ENCODE data around the gene MICAL3. TPM values are rescaled to one million over a fixed set of nuclear protein-coding genes. Genes with fewer than 3 reads are reported as not detected.

MICAL3 gene
- total and polyA plus RNA-seq, 4 donors: 4.4 to 30.7 (median 15.4) TPM

GRCh38 chr22:17830043-17830961, 194.1 kb downstream of the MICAL3 start:
- Histone ChIP-seq H3K27ac (ENCODE audit: low read depth in 1 of 2, low read length in 1 of 2) (peak overlapping the region in 1 of 2 donors; percentile 61), H3K27me3 (ENCODE audit: control insufficient read depth in 3 of 3, insufficient read depth in 3 of 3, low read length in 2 of 3) (no peaks in the 10 kb centered on the region), H3K4me3 (no peak overlapping the region), H3K36me3 (ENCODE audit: control insufficient read depth in 4 of 4, insufficient read depth in 4 of 4, low read length in 4 of 4) (peaks cover 0 to 18% (median 13%) of the 10 kb centered on the region in 4 donors), H3K9me3 (ENCODE audit: control insufficient read depth in 4 of 4, insufficient read depth in 3 of 4, low read length in 3 of 4) (no peaks in the 10 kb centered on the region), H3K4me1 (ENCODE audit: control insufficient read depth in 5 of 5, insufficient read depth in 5 of 5, low read length in 5 of 5) (no peaks in the 10 kb centered on the region), H3K9ac (ENCODE audit: insufficient read depth in 1 of 2, low read length in 2 of 2) (no peak overlapping the region)
- WGBS, 2 donors: 51 to 52% methylated on average over 30 to 31 of the region's 31 CpGs
- TF ChIP-seq CTCF (IDR thresholded peaks at IDR 0.05; ENCODE audit: control extremely low read depth, extremely low read depth): peak; percentile 97
- DNase-seq (peak; percentile 83 to 89 (median 88)), ATAC-seq (ENCODE audit: insufficient read depth, low FRiP score) (peak; percentile 89)

- no peaks in the 10 kb centered on the region for H3K27me3 ChIP-seq (ENCODE audit: control insufficient read depth in 3 of 3, insufficient read depth in 3 of 3, low read length in 2 of 3)
- H3K27ac ChIP-seq (ENCODE audit: low read depth in 1 of 2, low read length in 1 of 2): no peak overlapping the region
- H3K36me3 ChIP-seq (ENCODE audit: control insufficient read depth in 4 of 4, insufficient read depth in 4 of 4, low read length in 4 of 4): peaks cover 0 to 18% (median 13%) of the 10 kb centered on the region in 4 donors
- H3K9me3 ChIP-seq (ENCODE audit: control insufficient read depth in 4 of 4, insufficient read depth in 3 of 4, low read length in 3 of 4): no peaks in the 10 kb centered on the region
- no peak for ATAC-seq (ENCODE audit: insufficient read depth, low FRiP score)
- no peak overlapping the region for H3K9ac ChIP-seq (ENCODE audit: insufficient read depth in 1 of 2, low read length in 2 of 2)
- 79 to 86% methylated on average over 5 of the region's 5 CpGs for whole genome bisulfite sequencing, 2 donors
- H3K4me3 ChIP-seq: no peak overlapping the region
- TF ChIP-seq CTCF (IDR thresholded peaks at IDR 0.05; ENCODE audit: control extremely low read depth, extremely low read depth): no peak
- DNase-seq: no peak
- H3K4me1 ChIP-seq (ENCODE audit: control insufficient read depth in 5 of 5, insufficient read depth in 5 of 5, low read length in 5 of 5): no peaks in the 10 kb centered on the region
These were observed 194.7 kb downstream of the MICAL3 start for GRCh38 chr22:17829695-17830042.

DNA sequence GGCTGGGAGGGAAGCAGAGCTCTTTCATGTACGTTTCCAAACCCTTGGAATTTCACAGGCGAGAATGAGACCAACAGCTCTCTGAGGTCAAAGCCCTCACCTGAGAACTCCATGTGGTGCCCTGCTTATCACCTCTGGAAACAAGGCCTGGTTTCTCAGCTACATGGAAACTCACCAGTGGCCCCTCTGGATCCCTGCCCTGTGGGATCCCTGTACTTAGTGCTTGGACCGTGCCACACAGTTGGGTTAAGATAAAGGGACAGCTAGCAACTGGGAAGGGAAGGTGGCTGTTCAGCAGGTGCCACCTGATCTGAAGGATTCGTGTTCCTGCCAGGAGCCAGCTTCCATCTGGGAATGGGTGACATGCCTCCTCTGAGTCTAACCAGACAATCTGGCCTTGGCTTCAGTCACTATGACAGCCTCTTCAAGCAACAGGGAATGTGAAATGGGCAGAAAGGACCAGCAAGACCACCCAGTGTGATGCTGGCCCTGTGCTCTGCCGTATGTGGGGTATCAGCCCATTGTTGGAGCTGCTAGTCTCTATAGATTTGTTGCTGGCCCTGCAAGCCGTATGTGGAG, 195.8 kb downstream of the MICAL3 start:
- Histone ChIP-seq H3K4me1 (ENCODE audit: control insufficient read depth in 5 of 5, insufficient read depth in 5 of 5, low read length in 5 of 5) (no peaks in the 10 kb centered on the region), H3K4me3 (no peak overlapping the region), H3K27me3 (ENCODE audit: control insufficient read depth in 3 of 3, insufficient read depth in 3 of 3, low read length in 2 of 3) (no peaks in the 10 kb centered on the region), H3K36me3 (ENCODE audit: control insufficient read depth in 4 of 4, insufficient read depth in 4 of 4, low read length in 4 of 4) (peaks cover 0 to 18% (median 13%) of the 10 kb centered on the region in 4 donors), H3K9me3 (ENCODE audit: control insufficient read depth in 4 of 4, insufficient read depth in 3 of 4, low read length in 3 of 4) (no peaks in the 10 kb centered on the region), H3K27ac (ENCODE audit: low read depth in 1 of 2, low read length in 1 of 2) (no peak overlapping the region), H3K9ac (ENCODE audit: insufficient read depth in 1 of 2, low read length in 2 of 2) (no peak overlapping the region)
- DNase-seq (no peak), ATAC-seq (ENCODE audit: insufficient read depth, low FRiP score) (no peak)
- whole genome bisulfite sequencing, 2 donors: 93 to 97% methylated on average over 6 of the region's 6 CpGs
- TF ChIP-seq CTCF (IDR thresholded peaks at IDR 0.05; ENCODE audit: control extremely low read depth, extremely low read depth): no peak
